Trophoblast cell (in vitro differentiated cells and primary cell): ENCODE measurements around the gene TTC9.
A peak's percentile ranks its signal among the peaks of the same experiment; 100 is the strongest.

Experiments used
- DNase-seq, 2 donors: peaks; one replicate each; pipeline ENCODE4 v3.0.0-alpha.2; 2016
- H2AFZ ChIP-seq: 2 replicates; pipeline ENCODE4 v1.6.1; 2013; ENCODE audit warnings: low read length, moderate library complexity, mild to moderate bottlenecking; ENCODE audit not compliant: insufficient read depth, poor library complexity
- H2AK5ac ChIP-seq: 2 replicates; pipeline ENCODE4 v1.6.1; 2013; ENCODE audit warnings: mild to moderate bottlenecking, low read length
- H2BK120ac ChIP-seq: 2 replicates; pipeline ENCODE4 v1.6.1; 2013; ENCODE audit warnings: low read length, mild to moderate bottlenecking, moderate library complexity; ENCODE audit not compliant: insufficient read depth, poor library complexity
- H2BK12ac ChIP-seq: 2 replicates; pipeline ENCODE4 v1.6.1; 2013; ENCODE audit warnings: mild to moderate bottlenecking, low read length, moderate library complexity
- H2BK5ac ChIP-seq: 2 replicates; pipeline ENCODE4 v1.6.1; 2013; ENCODE audit warnings: low read length, low read depth, moderate library complexity, mild to moderate bottlenecking; ENCODE audit not compliant: poor library complexity
- H3K14ac ChIP-seq: 2 replicates; pipeline ENCODE4 v1.6.1; 2013; ENCODE audit warnings: mild to moderate bottlenecking, low read length
- H3K18ac ChIP-seq: 2 replicates; pipeline ENCODE4 v1.6.1; 2013; ENCODE audit warnings: mild to moderate bottlenecking, low read length
- H3K23ac ChIP-seq: 2 replicates; pipeline ENCODE4 v1.6.1; 2013; ENCODE audit warnings: low read length
- H3K27ac ChIP-seq: 2 replicates; pipeline ENCODE4 v1.5.1; 2013; ENCODE audit warnings: low read depth, mild to moderate bottlenecking, inconsistent platforms, low read length, moderate library complexity
- H3K27me3 ChIP-seq: 2 replicates; pipeline ENCODE4 v1.6.1; 2013; ENCODE audit warnings: inconsistent platforms, mild to moderate bottlenecking, low read length, moderate library complexity; ENCODE audit not compliant: insufficient read depth
- H3K36me3 ChIP-seq, 2 experiments: 1 replicate in 1 of 2; 2 replicates in 1 of 2; pipeline ENCODE4 v1.6.1; 2013; ENCODE audit warnings: low read length in 2 of 2, mild to moderate bottlenecking in 2 of 2, moderate library complexity in 1 of 2; ENCODE audit not compliant: insufficient read depth in 2 of 2, control insufficient read depth in 1 of 2
- H3K4ac ChIP-seq: 2 replicates; pipeline ENCODE4 v1.6.1; 2013; ENCODE audit warnings: low read depth, mild to moderate bottlenecking, low read length, moderate library complexity
- H3K4me1 ChIP-seq, 2 experiments: 1 replicate in 1 of 2; 2 replicates in 1 of 2; pipeline ENCODE4 v1.6.1; 2013; ENCODE audit warnings: low read length in 2 of 2, mild to moderate bottlenecking in 2 of 2, moderate library complexity in 1 of 2; ENCODE audit not compliant: insufficient read depth in 2 of 2, control insufficient read depth in 1 of 2
- H3K4me2 ChIP-seq: 2 replicates; pipeline ENCODE4 v1.6.1; 2013; ENCODE audit warnings: inconsistent platforms, mild to moderate bottlenecking, low read length, moderate library complexity
- H3K4me3 ChIP-seq: 2 replicates; pipeline ENCODE4 v1.5.1; 2013; ENCODE audit warnings: mild to moderate bottlenecking, low read depth, low read length, inconsistent platforms
- H3K79me1 ChIP-seq: one replicate; pipeline ENCODE4 v1.6.1; 2013; ENCODE audit warnings: low read length
- H3K79me2 ChIP-seq: 2 replicates; pipeline ENCODE4 v1.6.1; 2013; ENCODE audit warnings: low read length, mild to moderate bottlenecking; ENCODE audit not compliant: control insufficient read depth, insufficient read depth, poor library complexity
- H3K9ac ChIP-seq: 2 replicates; pipeline ENCODE4 v1.6.1; 2013; ENCODE audit warnings: mild to moderate bottlenecking, low read length
- H3K9me3 ChIP-seq: 2 replicates; pipeline ENCODE4 v1.6.1; 2013; ENCODE audit warnings: low read depth, mild to moderate bottlenecking, control low read depth, inconsistent platforms, low read length; ENCODE audit not compliant: insufficient read depth
- H4K12ac ChIP-seq: 2 replicates; pipeline ENCODE4 v1.6.1; 2013; ENCODE audit warnings: low read depth, mild to moderate bottlenecking, low read length, moderate library complexity
- H4K8ac ChIP-seq: 2 replicates; pipeline ENCODE4 v1.6.1; 2013; ENCODE audit warnings: low read depth, mild to moderate bottlenecking, low read length, moderate library complexity
- H4K91ac ChIP-seq: one replicate; pipeline ENCODE4 v1.6.1; 2013; ENCODE audit warnings: low read depth, mild to moderate bottlenecking, low read length, moderate library complexity
- WGBS: extraction: QIAGEN DNeasy Blood & Tissue Kit; methylation state at CpG from one replicate; pipeline ENCODE4 v1.1.7; 2013; ENCODE audit warnings: missing lambda C conversion rate; ENCODE audit not compliant: insufficient read length, insufficient coverage; ENCODE audit errors: extremely low coverage; 5-methylcytosine and 5-hydroxymethylcytosine counted together

Gene TTC9

GRCh38 chr14:70714055-70714550, 72.4 kb downstream of the TTC9 start:
- H3K79me1 ChIP-seq: no peaks in the 10 kb centered on the region
- no peak overlapping the region for H2AK5ac ChIP-seq
- no peak overlapping the region for H3K4ac ChIP-seq
- H3K18ac ChIP-seq: no peak overlapping the region
- no peaks in the 10 kb centered on the region for H3K36me3 ChIP-seq
- H3K4me3 ChIP-seq: no peak overlapping the region
- no peak overlapping the region for H3K27ac ChIP-seq
- no peak overlapping the region for H3K4me2 ChIP-seq
- DNase-seq: peak in 1 of 2 donors; percentile 74
- H3K14ac ChIP-seq: no peak overlapping the region
- H4K8ac ChIP-seq: no peak overlapping the region
- no peak overlapping the region for H2BK120ac ChIP-seq
- no peak overlapping the region for H2AFZ ChIP-seq
- H3K9ac ChIP-seq: no peak overlapping the region
- no peak overlapping the region for H4K12ac ChIP-seq
- no peaks in the 10 kb centered on the region for H3K27me3 ChIP-seq
- H3K79me2 ChIP-seq: no peaks in the 10 kb centered on the region
- H3K9me3 ChIP-seq: no peaks in the 10 kb centered on the region
- no peak overlapping the region for H2BK5ac ChIP-seq
- no peak overlapping the region for H3K23ac ChIP-seq
- H4K91ac ChIP-seq: no peak overlapping the region
- WGBS: 100% methylated on average over 1 of the region's 8 CpGs
- no peak overlapping the region for H2BK12ac ChIP-seq
- H3K4me1 ChIP-seq: peaks cover 9 to 14% of the 10 kb centered on the region in 2 experiments

DNA sequence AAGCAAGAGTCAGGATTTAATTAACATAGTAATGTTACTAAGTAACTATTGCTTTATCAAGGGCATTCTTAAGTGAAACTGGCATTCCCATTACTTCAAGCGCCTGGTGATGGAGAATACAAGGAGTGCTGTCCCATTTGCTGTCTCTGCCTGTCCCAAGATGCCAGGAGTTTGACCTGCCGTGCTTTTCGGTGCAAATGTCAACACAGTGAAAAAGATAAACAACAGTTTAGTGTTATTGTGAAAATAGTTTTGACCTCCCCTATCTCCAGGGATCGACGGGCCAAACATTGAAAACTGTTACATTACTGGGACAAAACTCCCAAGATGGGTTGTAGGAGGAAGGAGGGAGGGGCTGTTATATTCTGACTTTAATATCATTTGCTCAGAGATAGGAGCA, 74.8 kb downstream of the TTC9 start:
- no peak overlapping the region for H2BK120ac ChIP-seq
- H2AFZ ChIP-seq: no peak overlapping the region
- no peak overlapping the region for H3K4ac ChIP-seq
- H2BK5ac ChIP-seq: no peak overlapping the region
- no peaks in the 10 kb centered on the region for H3K79me2 ChIP-seq
- H2BK12ac ChIP-seq: no peak overlapping the region
- H4K91ac ChIP-seq: no peak overlapping the region
- H3K27me3 ChIP-seq: no peaks in the 10 kb centered on the region
- H3K9me3 ChIP-seq: no peaks in the 10 kb centered on the region
- no peak overlapping the region for H3K4me2 ChIP-seq
- no peak overlapping the region for H3K27ac ChIP-seq
- H3K14ac ChIP-seq: no peak overlapping the region
- H3K23ac ChIP-seq: no peak overlapping the region
- no CpG with 5 or more reads among the region's 5 CpGs for WGBS
- H3K79me1 ChIP-seq: no peaks in the 10 kb centered on the region
- H3K36me3 ChIP-seq: no peaks in the 10 kb centered on the region
- no peak overlapping the region for H3K9ac ChIP-seq
- peaks cover 2 to 3% of the 10 kb centered on the region in 2 experiments for H3K4me1 ChIP-seq
- no peak overlapping the region for H3K4me3 ChIP-seq
- H4K12ac ChIP-seq: no peak overlapping the region
- peak in 1 of 2 donors; percentile 16 for DNase-seq
- H4K8ac ChIP-seq: no peak overlapping the region
- H2AK5ac ChIP-seq: no peak overlapping the region
- no peak overlapping the region for H3K18ac ChIP-seq

DNA sequence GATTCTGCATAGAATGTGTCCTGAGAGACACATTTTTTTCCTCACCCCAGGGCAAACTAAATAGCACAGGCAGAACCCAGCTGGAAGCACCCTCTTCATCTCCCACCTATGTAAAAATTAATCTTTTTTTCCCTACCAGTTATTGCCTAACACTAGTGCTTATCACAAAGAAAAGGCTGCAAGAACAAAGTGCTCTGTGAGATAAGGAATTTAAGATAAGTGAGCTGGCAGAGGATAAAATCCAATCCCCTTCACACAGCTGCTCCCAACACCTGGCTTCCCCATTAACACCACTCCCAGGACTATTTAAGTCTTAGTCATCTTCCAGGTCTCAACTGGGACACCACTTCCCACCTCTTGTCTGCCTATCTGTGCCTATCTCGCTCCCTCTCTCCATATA, 75.2 kb downstream of the TTC9 start:
- H2AFZ ChIP-seq: no peak overlapping the region
- no peak overlapping the region for H2BK5ac ChIP-seq
- H2BK12ac ChIP-seq: no peak overlapping the region
- no peak overlapping the region for H3K23ac ChIP-seq
- H2AK5ac ChIP-seq: no peak overlapping the region
- no peak overlapping the region for H3K14ac ChIP-seq
- H3K79me2 ChIP-seq: no peaks in the 10 kb centered on the region
- H3K4me1 ChIP-seq: peaks cover 2 to 3% of the 10 kb centered on the region in 2 experiments
- H3K27ac ChIP-seq: no peak overlapping the region
- no peak overlapping the region for H2BK120ac ChIP-seq
- H3K9me3 ChIP-seq: no peaks in the 10 kb centered on the region
- no peaks in the 10 kb centered on the region for H3K79me1 ChIP-seq
- no peak overlapping the region for H3K4me3 ChIP-seq
- no peak overlapping the region for H4K8ac ChIP-seq
- no peaks in the 10 kb centered on the region for H3K36me3 ChIP-seq
- H3K9ac ChIP-seq: no peak overlapping the region
- DNase-seq: peak; percentile 49 to 76
- no peak overlapping the region for H3K18ac ChIP-seq
- no CpG with 5 or more reads among the region's 1 CpG for WGBS
- no peak overlapping the region for H4K91ac ChIP-seq
- no peak overlapping the region for H3K4me2 ChIP-seq
- H4K12ac ChIP-seq: no peak overlapping the region
- H3K4ac ChIP-seq: no peak overlapping the region
- H3K27me3 ChIP-seq: no peaks in the 10 kb centered on the region

DNA sequence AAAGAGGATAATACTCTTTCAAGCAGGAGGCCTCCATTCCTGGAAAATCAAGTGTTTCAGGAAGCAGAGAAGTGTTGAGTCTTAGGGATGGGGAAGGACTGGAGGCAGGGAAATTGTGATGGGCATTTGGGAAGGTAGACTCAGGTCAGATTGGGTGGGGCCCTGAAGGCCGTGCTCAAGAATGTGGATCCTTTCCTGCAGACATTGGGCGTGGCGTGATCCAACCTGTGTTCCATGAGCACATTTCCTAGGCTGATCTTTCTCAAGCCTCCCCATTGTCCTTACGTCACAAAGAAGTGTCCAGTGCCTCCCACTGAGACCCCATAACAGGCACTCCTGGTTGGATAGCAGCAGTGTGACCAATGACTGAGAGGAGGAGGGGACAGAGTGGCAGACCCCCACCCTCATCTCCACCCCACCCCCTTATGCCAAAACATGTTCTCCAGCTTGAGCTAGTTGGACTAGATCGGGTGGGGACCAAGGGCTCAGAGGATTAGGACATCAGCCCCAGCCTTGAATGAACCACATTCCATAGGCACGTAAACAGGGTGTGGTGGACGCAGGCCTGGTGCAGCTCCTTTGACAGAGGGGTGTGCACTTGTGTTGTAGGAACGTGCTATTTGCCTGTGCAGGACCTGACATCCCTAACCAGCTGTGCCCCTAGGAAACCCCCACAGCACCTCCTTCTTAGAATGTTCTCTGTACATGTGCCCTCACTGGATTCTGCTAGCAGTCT, 76.8 kb downstream of the TTC9 start:
- Histone ChIP-seq H3K27me3 (no peaks in the 10 kb centered on the region), H2BK120ac (no peak overlapping the region), H3K79me2 (no peaks in the 10 kb centered on the region), H3K23ac (no peak overlapping the region), H3K4me2 (no peak overlapping the region), H4K12ac (no peak overlapping the region), H3K4me1 (peaks cover 2 to 3% of the 10 kb centered on the region in 2 experiments), H3K4me3 (no peak overlapping the region), H2AFZ (no peak overlapping the region), H3K18ac (no peak overlapping the region), H3K27ac (no peak overlapping the region), H4K8ac (no peak overlapping the region), H3K79me1 (no peaks in the 10 kb centered on the region), H2AK5ac (no peak overlapping the region), H3K36me3 (no peaks in the 10 kb centered on the region), H3K14ac (no peak overlapping the region), H3K4ac (no peak overlapping the region), H3K9ac (no peak overlapping the region), H2BK5ac (no peak overlapping the region), H3K9me3 (no peaks in the 10 kb centered on the region), H4K91ac (no peak overlapping the region), H2BK12ac (no peak overlapping the region)
- WGBS: no CpG with 5 or more reads among the region's 8 CpGs
- peak in 1 of 2 donors; percentile 12 for DNase-seq
